H9 (cell line): Measurements from ENCODE around the gene MTMR4. TPM values are rescaled to one million over a fixed set of nuclear protein-coding genes. Genes with fewer than 3 reads are reported as not detected.

Source experiments
- DNase-seq: peaks from one replicate; pipeline ENCODE4 v3.0.0-alpha.2; 2017
- H2AFZ ChIP-seq: one replicate; pipeline ENCODE4 v1.6.1; 2013; ENCODE audit warnings: mild to moderate bottlenecking, low read length, control low read depth, moderate library complexity
- H2AK5ac ChIP-seq: 2 replicates; pipeline ENCODE4 v1.6.1; 2013; ENCODE audit warnings: low read length, control low read depth, mixed read lengths; ENCODE audit not compliant: insufficient read length
- H2BK120ac ChIP-seq: one replicate; pipeline ENCODE4 v1.6.1; 2013; ENCODE audit warnings: low read depth, mild to moderate bottlenecking, low read length, control low read depth, inconsistent platforms; ENCODE audit not compliant: poor library complexity, severe bottlenecking
- H2BK12ac ChIP-seq: 2 replicates; pipeline ENCODE4 v1.6.1; 2013; ENCODE audit warnings: low read length, control low read depth, mixed read lengths, low read depth; ENCODE audit not compliant: insufficient read length
- H2BK15ac ChIP-seq: 2 replicates; pipeline ENCODE4 v1.6.1; 2013; ENCODE audit warnings: low read depth, low read length, control low read depth
- H2BK20ac ChIP-seq: one replicate; pipeline ENCODE4 v1.6.1; 2013; ENCODE audit warnings: low read depth, mild to moderate bottlenecking, low read length, control low read depth, inconsistent platforms; ENCODE audit not compliant: poor library complexity, severe bottlenecking
- H2BK5ac ChIP-seq: 2 replicates; pipeline ENCODE4 v1.6.1; 2013; ENCODE audit warnings: low read length, control low read depth, mixed read lengths; ENCODE audit not compliant: insufficient read length
- H3K14ac ChIP-seq: 2 replicates; pipeline ENCODE4 v1.6.1; 2013; ENCODE audit warnings: low read length, control low read depth; ENCODE audit not compliant: insufficient read depth
- H3K18ac ChIP-seq: 2 replicates; pipeline ENCODE4 v1.6.1; 2013; ENCODE audit warnings: low read depth, mild to moderate bottlenecking, mixed read lengths, low read length, control low read depth; ENCODE audit not compliant: insufficient read length
- H3K23ac ChIP-seq: 2 replicates; pipeline ENCODE4 v1.6.1; 2013; ENCODE audit warnings: low read length, control low read depth, mixed read lengths, low read depth; ENCODE audit not compliant: insufficient read length
- H3K23me2 ChIP-seq: 2 replicates; pipeline ENCODE4 v1.6.1; 2013; ENCODE audit warnings: low read depth, mild to moderate bottlenecking, mixed read lengths, low read length, control low read depth; ENCODE audit not compliant: insufficient read length, poor library complexity, severe bottlenecking
- H3K27ac ChIP-seq: 2 replicates; pipeline ENCODE4 v1.5.1; 2013; ENCODE audit warnings: low read length, control low read depth, mixed read lengths, low read depth; ENCODE audit not compliant: insufficient read length
- H3K27me3 ChIP-seq: 2 replicates; pipeline ENCODE4 v1.6.1; 2013; ENCODE audit warnings: low read length, control low read depth, inconsistent platforms; ENCODE audit not compliant: insufficient read depth
- H3K4ac ChIP-seq: 2 replicates; pipeline ENCODE4 v1.6.1; 2013; ENCODE audit warnings: low read depth, mild to moderate bottlenecking, control low read depth, inconsistent platforms, low read length, moderate library complexity
- H3K4me1 ChIP-seq: 2 replicates; pipeline ENCODE4 v1.6.1; 2013; ENCODE audit warnings: low read length, control low read depth, inconsistent platforms; ENCODE audit not compliant: insufficient read depth
- H3K4me2 ChIP-seq: 2 replicates; pipeline ENCODE4 v1.6.1; 2013; ENCODE audit warnings: low read length, control low read depth, mixed read lengths; ENCODE audit not compliant: insufficient read length, insufficient read depth
- H3K56ac ChIP-seq: 2 replicates; pipeline ENCODE4 v1.6.1; 2013; ENCODE audit warnings: low read depth, mild to moderate bottlenecking, mixed read lengths, low read length, control low read depth; ENCODE audit not compliant: insufficient read length
- H3K79me1 ChIP-seq: 2 replicates; pipeline ENCODE4 v1.6.1; 2013; ENCODE audit warnings: low read depth, mild to moderate bottlenecking, moderate library complexity, low read length, control low read depth, inconsistent platforms; ENCODE audit not compliant: insufficient read depth, poor library complexity, severe bottlenecking
- H3K79me2 ChIP-seq: 2 replicates; pipeline ENCODE4 v1.6.1; 2013; ENCODE audit warnings: low read length, control low read depth, inconsistent platforms; ENCODE audit not compliant: insufficient read depth
- H3K9ac ChIP-seq: 2 replicates; pipeline ENCODE4 v1.6.1; 2013; ENCODE audit warnings: low read length, control low read depth, mixed read lengths; ENCODE audit not compliant: insufficient read length; ENCODE audit errors: extremely low read depth
- H3K9me3 ChIP-seq: one replicate; pipeline ENCODE4 v1.6.1; 2013; ENCODE audit warnings: low read depth, low read length, inconsistent platforms; ENCODE audit not compliant: control insufficient read depth
- H3T11ph ChIP-seq: one replicate; pipeline ENCODE4 v1.6.1; 2013; ENCODE audit warnings: mild to moderate bottlenecking, low read length, control low read depth, inconsistent platforms
- H4K20me1 ChIP-seq: one replicate; pipeline ENCODE4 v1.6.1; 2013; ENCODE audit not compliant: control insufficient read depth, insufficient read length, insufficient read depth
- H4K5ac ChIP-seq: 2 replicates; pipeline ENCODE4 v1.6.1; 2013; ENCODE audit warnings: low read depth, mild to moderate bottlenecking, mixed read lengths, low read length, control low read depth; ENCODE audit not compliant: insufficient read length
- H4K8ac ChIP-seq: replicated peaks from 2 replicates; pipeline ENCODE4 v1.6.1; 2013; ENCODE audit warnings: low read length, control low read depth, mixed read lengths, low read depth; ENCODE audit not compliant: insufficient read length
- H4K91ac ChIP-seq: 2 replicates; pipeline ENCODE4 v1.6.1; 2013; ENCODE audit warnings: low read depth, mild to moderate bottlenecking, moderate library complexity, mixed read lengths, low read length, control low read depth; ENCODE audit not compliant: insufficient read length
- H3K27ac Mint-ChIP-seq, 3 experiments: 2 replicates in 2 of 3; 3 replicates in 1 of 3; pipeline ENCODE4 v1.8.0; 2020 to 2021; ENCODE audit warnings: mixed read lengths in 3 of 3, mild to moderate bottlenecking in 1 of 3, moderate library complexity in 1 of 3
- H3K27me3 Mint-ChIP-seq: 2 replicates; pipeline ENCODE4 v1.8.0; 2021; ENCODE audit warnings: low read depth, mild to moderate bottlenecking, moderate library complexity, mixed read lengths
- H3K36me3 Mint-ChIP-seq, 3 experiments: 2 replicates in 2 of 3; 3 replicates in 1 of 3; pipeline ENCODE4 v1.8.0; 2020 to 2021; ENCODE audit warnings: low read depth in 3 of 3, mixed read lengths in 3 of 3; ENCODE audit not compliant: insufficient read depth in 1 of 3
- H3K4me1 Mint-ChIP-seq, 2 experiments: 2 replicates each; pipeline ENCODE4 v1.8.0; 2020; ENCODE audit warnings: mixed read lengths in 2 of 2
- H3K4me3 Mint-ChIP-seq, 2 experiments: 2 replicates in 1 of 2; 3 replicates in 1 of 2; pipeline ENCODE4 v1.8.0; 2020 to 2021; ENCODE audit warnings: mild to moderate bottlenecking in 2 of 2, mixed read lengths in 2 of 2, moderate library complexity in 1 of 2
- H3K9me3 Mint-ChIP-seq, 2 experiments: 2 replicates in 1 of 2; 3 replicates in 1 of 2; pipeline ENCODE4 v1.8.0; 2020; ENCODE audit warnings: mild to moderate bottlenecking in 2 of 2, mixed read lengths in 2 of 2, moderate library complexity in 1 of 2
- CTCF ChIP-seq: fragments of 200-600 bp; sonication (generic); conservative IDR thresholded peaks from 3 replicates; pipeline ENCODE4 v1.8.0; 2021; ENCODE audit warnings: antibody characterized with exemption, mild to moderate bottlenecking
- WGBS: extraction: QIAGEN DNeasy Blood & Tissue Kit; methylation state at CpG from one replicate; pipeline ENCODE4 v1.1.7; 2013; ENCODE audit warnings: missing lambda C conversion rate, low lambda C conversion rate, mixed read lengths; ENCODE audit not compliant: insufficient read length; ENCODE audit errors: extremely low coverage; 5-methylcytosine and 5-hydroxymethylcytosine counted together
- total RNA-seq: library from RNA; stranded (reverse); gene quantifications from 2 replicates; pipeline ENCODE4 v1.2.1, GENCODE V29; 2021

MTMR4 gene
- total RNA-seq, 1 experiment from 2014 or later = 31.2 TPM

- Histone ChIP-seq H3K14ac (no peak overlapping the region), H2BK20ac (no peak overlapping the region), H3K9ac (peak overlapping the region; percentile 53), H3K4me2 (peak overlapping the region; percentile 88), H3K23ac (no peak overlapping the region), H3K23me2 (peaks cover 11% of the 10 kb centered on the region), H2AFZ (no peak overlapping the region), H3K27ac (no peak overlapping the region), H3K18ac (no peak overlapping the region), H2BK120ac (no peak overlapping the region), H2AK5ac (no peak overlapping the region), H3K9me3 (no peaks in the 10 kb centered on the region), H4K8ac (no peak overlapping the region), H3K4me1 (peaks cover 3% of the 10 kb centered on the region; the same call in 1 of the 2 replicates), H3K79me2 (no peaks in the 10 kb centered on the region), H3T11ph (no peak overlapping the region), H4K5ac (no peak overlapping the region), H3K27me3 (no peaks in the 10 kb centered on the region), H2BK5ac (no peak overlapping the region), H4K91ac (no peak overlapping the region), H2BK15ac (no peak overlapping the region), H3K4ac (no peak overlapping the region), H3K79me1 (no peaks in the 10 kb centered on the region), H3K56ac (no peak overlapping the region), H4K20me1 (no peaks in the 10 kb centered on the region), H2BK12ac (no peak overlapping the region)
- H3K4me3 Mint-ChIP-seq = peak overlapping the region; percentile 90 to 95
- 0 out of 3 replicates have a peak, but pooled peaks have one; percentile 23 for TF ChIP-seq CTCF
- peak overlapping the region; percentile 75 to 98 (median 76); a peak in 5 of 7 replicates for H3K27ac Mint-ChIP-seq
- H3K4me1 Mint-ChIP-seq = peaks cover 24 to 33% of the 10 kb centered on the region in 2 experiments
- no peaks in the 10 kb centered on the region; a peak in 1 of 5 replicates for H3K9me3 Mint-ChIP-seq
- peaks cover 21 to 44% (median 43%) of the 10 kb centered on the region in 3 experiments; a peak in 6 of 7 replicates for H3K36me3 Mint-ChIP-seq
- no peak for DNase-seq
- WGBS = no CpG with 5 or more reads among the region's 14 CpGs
- H3K27me3 Mint-ChIP-seq = no peaks in the 10 kb centered on the region
Observed at GRCh38 chr17:58513267-58513964, 1.0 kb downstream of the MTMR4 start.
